ENCODE measurements around the gene SRPX. TPM values are rescaled to one million over a fixed set of nuclear protein-coding genes. Genes with fewer than 3 reads are reported as not detected.

The SRPX gene
- total RNA-seq, 1 donor from 2014 or later: 41.7 TPM

GRCh38 chrX:38142610-38143009 lies 78.1 kb downstream of the SRPX start:
- Mint-ChIP-seq H3K27ac (ENCODE audit: unreplicated experiment) (peak overlapping the region; percentile 71), H3K4me1 (ENCODE audit: unreplicated experiment) (peaks cover 39% of the 10 kb centered on the region), H3K9me3 (ENCODE audit: unreplicated experiment) (peaks cover 10% of the 10 kb centered on the region), H3K4me3 (ENCODE audit: unreplicated experiment) (no peak overlapping the region), H3K36me3 (ENCODE audit: unreplicated experiment) (no peaks in the 10 kb centered on the region), H3K27me3 (ENCODE audit: unreplicated experiment) (no peaks in the 10 kb centered on the region)
- DNase-seq (ENCODE audit: extremely low spot score, unreplicated experiment): no peak
- TF ChIP-seq, protein P1, sequence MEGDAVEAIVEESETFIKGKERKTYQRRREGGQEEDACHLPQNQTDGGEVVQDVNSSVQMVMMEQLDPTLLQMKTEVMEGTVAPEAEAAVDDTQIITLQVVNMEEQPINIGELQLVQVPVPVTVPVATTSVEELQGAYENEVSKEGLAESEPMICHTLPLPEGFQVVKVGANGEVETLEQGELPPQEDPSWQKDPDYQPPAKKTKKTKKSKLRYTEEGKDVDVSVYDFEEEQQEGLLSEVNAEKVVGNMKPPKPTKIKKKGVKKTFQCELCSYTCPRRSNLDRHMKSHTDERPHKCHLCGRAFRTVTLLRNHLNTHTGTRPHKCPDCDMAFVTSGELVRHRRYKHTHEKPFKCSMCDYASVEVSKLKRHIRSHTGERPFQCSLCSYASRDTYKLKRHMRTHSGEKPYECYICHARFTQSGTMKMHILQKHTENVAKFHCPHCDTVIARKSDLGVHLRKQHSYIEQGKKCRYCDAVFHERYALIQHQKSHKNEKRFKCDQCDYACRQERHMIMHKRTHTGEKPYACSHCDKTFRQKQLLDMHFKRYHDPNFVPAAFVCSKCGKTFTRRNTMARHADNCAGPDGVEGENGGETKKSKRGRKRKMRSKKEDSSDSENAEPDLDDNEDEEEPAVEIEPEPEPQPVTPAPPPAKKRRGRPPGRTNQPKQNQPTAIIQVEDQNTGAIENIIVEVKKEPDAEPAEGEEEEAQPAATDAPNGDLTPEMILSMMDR (IDR thresholded peaks at IDR 0.05): no peak

DNA sequence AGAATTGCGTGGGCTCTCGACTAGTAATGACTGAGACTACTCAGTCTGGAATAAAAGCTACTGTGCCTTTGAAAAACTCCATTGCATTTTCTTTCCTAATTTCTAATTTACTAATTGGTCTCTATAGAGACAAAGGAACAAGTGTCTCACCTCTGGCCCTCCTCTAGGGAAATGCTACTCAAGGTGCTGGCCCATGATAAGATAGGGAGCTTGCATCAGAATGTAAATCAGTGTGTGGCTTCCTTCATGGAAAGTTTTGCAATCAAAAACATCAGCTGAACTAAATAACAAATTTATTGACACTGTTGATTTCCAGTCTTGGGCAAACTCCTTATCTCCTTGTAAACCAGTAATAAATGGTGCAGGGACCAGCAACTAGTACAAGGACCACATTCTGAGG lies 81.8 kb downstream of the SRPX start:
- H3K36me3 Mint-ChIP-seq (ENCODE audit: unreplicated experiment): no peaks in the 10 kb centered on the region
- TF ChIP-seq, protein P1 (IDR thresholded peaks at IDR 0.05): no peak
- no peak for DNase-seq (ENCODE audit: extremely low spot score, unreplicated experiment)
- no peak overlapping the region for H3K27ac Mint-ChIP-seq (ENCODE audit: unreplicated experiment)
- peaks cover 6% of the 10 kb centered on the region for H3K9me3 Mint-ChIP-seq (ENCODE audit: unreplicated experiment)
- H3K27me3 Mint-ChIP-seq (ENCODE audit: unreplicated experiment): no peaks in the 10 kb centered on the region
- no peak overlapping the region for H3K4me3 Mint-ChIP-seq (ENCODE audit: unreplicated experiment)
- peaks cover 37% of the 10 kb centered on the region for H3K4me1 Mint-ChIP-seq (ENCODE audit: unreplicated experiment)

DNA sequence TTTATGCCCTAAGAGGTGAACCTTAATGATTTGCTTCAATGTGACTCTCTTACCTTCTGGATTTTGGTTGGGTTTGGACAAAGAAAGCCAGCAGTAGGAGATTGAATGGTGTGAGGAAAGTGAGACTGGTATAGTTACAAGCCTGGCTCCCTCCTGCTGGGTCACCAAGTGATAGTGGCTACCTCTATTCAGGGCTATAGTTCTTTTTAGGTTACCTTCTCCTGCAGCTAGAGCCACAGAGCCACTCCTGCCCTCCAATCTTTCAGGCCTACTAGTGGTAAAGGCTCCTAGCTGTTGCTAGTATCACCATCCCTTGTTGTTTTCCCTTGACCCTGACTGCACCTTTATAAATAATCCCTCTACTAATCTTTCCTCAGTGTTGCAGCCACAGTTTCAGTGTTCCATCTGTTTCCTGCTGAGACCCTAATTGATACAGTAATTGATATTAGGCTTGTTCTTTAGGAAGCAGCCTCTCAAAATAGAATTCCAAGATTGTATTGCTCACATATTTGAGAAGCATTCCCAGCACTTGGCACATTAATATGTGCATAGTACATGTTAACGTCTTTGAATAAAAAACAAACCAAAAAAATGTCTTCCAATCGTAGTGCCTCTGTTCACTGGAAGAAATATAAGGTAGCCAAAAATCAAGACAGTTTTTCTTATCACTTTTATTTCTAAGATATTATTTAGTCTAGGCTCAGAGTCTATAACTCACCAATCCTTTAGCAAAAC lies 82.3 kb downstream of the SRPX start:
- H3K27me3 Mint-ChIP-seq (ENCODE audit: unreplicated experiment): no peaks in the 10 kb centered on the region
- DNase-seq (ENCODE audit: extremely low spot score, unreplicated experiment): no peak

GRCh38 chrX:38129366-38129765 lies 91.3 kb downstream of the SRPX start:
- H3K36me3 Mint-ChIP-seq (ENCODE audit: unreplicated experiment): no peaks in the 10 kb centered on the region
- TF ChIP-seq, protein P1 (IDR thresholded peaks at IDR 0.05): no peak
- H3K4me1 Mint-ChIP-seq (ENCODE audit: unreplicated experiment): no peaks in the 10 kb centered on the region
- H3K27ac Mint-ChIP-seq (ENCODE audit: unreplicated experiment): no peak overlapping the region
- no peak overlapping the region for H3K4me3 Mint-ChIP-seq (ENCODE audit: unreplicated experiment)
- no peak for DNase-seq (ENCODE audit: extremely low spot score, unreplicated experiment)
- H3K27me3 Mint-ChIP-seq (ENCODE audit: unreplicated experiment): no peaks in the 10 kb centered on the region
- peaks cover 8% of the 10 kb centered on the region for H3K9me3 Mint-ChIP-seq (ENCODE audit: unreplicated experiment)

More for the DNA sequence above, 82.3 kb downstream of the SRPX start:
- Mint-ChIP-seq H3K4me3 (ENCODE audit: unreplicated experiment) (no peak overlapping the region), H3K4me1 (ENCODE audit: unreplicated experiment) (peaks cover 33% of the 10 kb centered on the region), H3K36me3 (ENCODE audit: unreplicated experiment) (no peaks in the 10 kb centered on the region), H3K9me3 (ENCODE audit: unreplicated experiment) (peaks cover 6% of the 10 kb centered on the region), H3K27ac (ENCODE audit: unreplicated experiment) (no peak overlapping the region)
- TF ChIP-seq, protein P1 (IDR thresholded peaks at IDR 0.05): no peak

DNA sequence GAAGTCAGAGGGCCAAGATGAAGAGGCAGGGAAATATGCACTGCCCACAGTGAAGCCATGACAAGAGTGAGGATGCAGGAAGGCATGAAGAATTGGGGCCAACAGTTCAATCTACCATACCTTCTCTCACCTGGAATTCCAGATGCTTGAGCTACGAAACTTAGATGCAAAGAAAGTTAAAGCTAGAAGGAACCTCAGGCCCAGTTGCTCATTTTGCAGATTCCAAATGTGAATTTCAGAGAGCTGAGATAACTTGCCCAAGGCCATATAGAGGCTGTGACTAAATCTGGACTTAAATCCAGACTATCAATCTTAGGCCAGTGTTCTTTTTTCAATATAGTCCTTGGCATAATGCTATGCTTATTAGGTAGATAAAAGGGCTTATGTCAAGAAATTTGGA lies 92.7 kb downstream of the SRPX start:
- H3K9me3 Mint-ChIP-seq (ENCODE audit: unreplicated experiment): peaks cover 6% of the 10 kb centered on the region

More for the DNA sequence above, 92.7 kb downstream of the SRPX start:
- TF ChIP-seq, protein P1 (IDR thresholded peaks at IDR 0.05): no peak
- Mint-ChIP-seq H3K27ac (ENCODE audit: unreplicated experiment) (no peak overlapping the region), H3K36me3 (ENCODE audit: unreplicated experiment) (no peaks in the 10 kb centered on the region), H3K4me3 (ENCODE audit: unreplicated experiment) (no peak overlapping the region), H3K27me3 (ENCODE audit: unreplicated experiment) (no peaks in the 10 kb centered on the region), H3K4me1 (ENCODE audit: unreplicated experiment) (no peaks in the 10 kb centered on the region)
- no peak for DNase-seq (ENCODE audit: extremely low spot score, unreplicated experiment)

All from osteocyte (in vitro differentiated cells).